Erythroblast (primary cell): Measurements from ENCODE around the gene CXXC4.

Source experiments
- GATA1 ChIP-seq: IDR thresholded peaks from 2 replicates; pipeline ENCODE4 v1.6.1; 2011; ENCODE audit warnings: low read depth, mild to moderate bottlenecking, control low read depth, low read length, moderate library complexity
- POLR2A ChIP-seq: IDR thresholded peaks from 2 replicates; pipeline ENCODE4 v1.6.1; 2011; ENCODE audit warnings: mild to moderate bottlenecking, low read length

DNA sequence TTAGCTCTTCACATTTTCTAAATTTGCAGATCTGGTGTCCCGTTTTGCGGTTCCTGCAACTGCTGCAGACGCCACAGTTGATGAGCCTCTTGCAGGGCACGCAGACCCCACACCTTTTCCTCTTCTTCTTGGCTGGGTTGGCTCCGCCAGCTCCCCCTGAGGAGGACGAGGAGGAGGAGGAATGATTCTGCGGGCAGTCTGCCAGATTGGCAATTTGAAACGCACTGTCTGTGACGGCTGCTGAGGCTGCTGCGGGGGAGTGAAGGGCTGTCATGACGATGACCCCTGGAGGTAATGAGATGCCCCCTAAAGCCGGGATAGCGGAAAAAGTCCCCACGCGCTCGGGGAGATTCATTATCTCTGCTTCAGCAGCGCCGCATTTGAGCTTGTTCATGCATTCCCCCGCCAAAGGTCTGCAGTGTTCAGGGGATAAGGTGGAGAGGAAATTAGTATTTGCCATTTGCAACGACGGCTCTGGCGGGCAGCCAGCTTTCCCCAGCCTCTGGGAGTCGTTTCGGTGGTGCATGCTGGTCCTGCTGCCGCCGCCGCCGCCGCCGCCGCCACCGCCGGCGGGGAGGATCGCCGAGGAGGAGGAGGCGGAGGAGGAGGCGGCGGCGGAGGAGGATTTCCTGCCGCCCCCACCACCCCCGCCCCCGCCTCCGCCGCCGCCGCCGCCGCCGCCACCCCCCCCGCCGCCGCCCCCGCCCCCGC, 3.8 kb downstream of the CXXC4 start:
- no peak for TF ChIP-seq POLR2A
- TF ChIP-seq GATA1, result no peak
